ENCODE measurements around the gene ATP2B3.

Gene ATP2B3

DNA sequence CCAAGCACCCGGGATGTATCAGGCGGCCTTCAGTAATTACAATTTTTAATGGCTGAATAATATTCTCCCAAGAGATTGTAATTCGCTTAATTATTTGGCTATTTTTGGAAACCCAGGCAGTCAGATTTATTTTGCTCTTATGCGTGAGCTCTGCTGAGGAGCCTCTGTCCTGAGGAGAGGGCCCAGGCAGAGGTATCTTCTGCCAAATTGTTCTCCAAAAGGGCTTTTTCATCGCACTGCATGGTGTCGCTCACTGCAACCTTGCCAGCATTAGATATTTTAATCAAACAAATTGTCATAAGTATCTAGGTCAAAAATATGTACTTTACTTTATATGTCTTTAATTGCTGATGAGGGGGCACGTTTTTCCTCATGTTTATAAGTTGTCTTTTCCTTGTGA is 5.8 kb downstream of the ATP2B3 start:
- H3K27me3 ChIP-seq (ENCODE audit: low read length), result no peaks in the 10 kb centered on the region

DNA sequence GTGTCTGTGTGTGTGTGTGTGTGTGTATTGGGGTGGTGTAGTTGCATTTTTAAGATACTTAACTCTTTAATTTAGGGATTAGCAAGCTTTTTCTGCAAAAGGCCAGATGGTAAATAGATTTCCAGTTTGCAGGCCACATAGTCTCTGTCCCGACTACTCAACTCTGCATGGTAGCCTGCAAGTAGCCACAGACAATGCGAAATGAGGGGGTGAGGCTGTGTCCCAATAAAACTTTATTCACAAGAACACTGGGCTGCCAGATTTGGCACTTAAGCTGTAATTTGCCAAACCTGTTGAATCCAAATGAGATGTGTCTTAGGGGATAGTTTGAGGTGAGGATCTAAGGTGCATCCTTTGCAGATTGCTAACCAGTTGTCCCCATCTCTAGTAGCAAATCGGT is 6.8 kb downstream of the ATP2B3 start:
- Histone ChIP-seq H4K20me1 (ENCODE audit: low read depth, low read length) (no peaks in the 10 kb centered on the region), H3K4me3 (ENCODE audit: insufficient read depth, low read length, poor library complexity, severe bottlenecking) (no peak overlapping the region), H3K4me2 (ENCODE audit: low read depth, low read length, poor library complexity, severe bottlenecking) (no peak overlapping the region), H3F3A (ENCODE audit: insufficient read depth) (no peaks in the 10 kb centered on the region), H3K9ac (ENCODE audit: low read length) (no peak overlapping the region), H2AFZ (ENCODE audit: low read depth, low read length, severe bottlenecking) (no peak overlapping the region), H3K79me2 (ENCODE audit: insufficient read depth, low read length) (no peaks in the 10 kb centered on the region), H3K9me2 (replicated peaks; ENCODE audit: insufficient read depth, low read length) (no peaks in the 10 kb centered on the region), H3K9me3 (ENCODE audit: insufficient read depth, low read length) (no peaks in the 10 kb centered on the region), H3K36me3 (ENCODE audit: low read length) (no peaks in the 10 kb centered on the region), H3K27ac (ENCODE audit: low read depth, low read length) (no peak overlapping the region), H3K27me3 (ENCODE audit: low read length) (no peaks in the 10 kb centered on the region)
- TF ChIP-seq, protein P1, sequence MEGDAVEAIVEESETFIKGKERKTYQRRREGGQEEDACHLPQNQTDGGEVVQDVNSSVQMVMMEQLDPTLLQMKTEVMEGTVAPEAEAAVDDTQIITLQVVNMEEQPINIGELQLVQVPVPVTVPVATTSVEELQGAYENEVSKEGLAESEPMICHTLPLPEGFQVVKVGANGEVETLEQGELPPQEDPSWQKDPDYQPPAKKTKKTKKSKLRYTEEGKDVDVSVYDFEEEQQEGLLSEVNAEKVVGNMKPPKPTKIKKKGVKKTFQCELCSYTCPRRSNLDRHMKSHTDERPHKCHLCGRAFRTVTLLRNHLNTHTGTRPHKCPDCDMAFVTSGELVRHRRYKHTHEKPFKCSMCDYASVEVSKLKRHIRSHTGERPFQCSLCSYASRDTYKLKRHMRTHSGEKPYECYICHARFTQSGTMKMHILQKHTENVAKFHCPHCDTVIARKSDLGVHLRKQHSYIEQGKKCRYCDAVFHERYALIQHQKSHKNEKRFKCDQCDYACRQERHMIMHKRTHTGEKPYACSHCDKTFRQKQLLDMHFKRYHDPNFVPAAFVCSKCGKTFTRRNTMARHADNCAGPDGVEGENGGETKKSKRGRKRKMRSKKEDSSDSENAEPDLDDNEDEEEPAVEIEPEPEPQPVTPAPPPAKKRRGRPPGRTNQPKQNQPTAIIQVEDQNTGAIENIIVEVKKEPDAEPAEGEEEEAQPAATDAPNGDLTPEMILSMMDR (IDR thresholded peaks at IDR 0.05; ENCODE audit: insufficient read depth, low read length, poor library complexity, severe bottlenecking), result no peak
- no peak for TF ChIP-seq EZH2phosphoT487 (conservative IDR thresholded peaks at IDR 0.05; ENCODE audit: low read length)

More for the DNA sequence above, 5.8 kb downstream of the ATP2B3 start:
- Histone ChIP-seq H3K9me2 (replicated peaks; ENCODE audit: insufficient read depth, low read length) (no peaks in the 10 kb centered on the region), H3K4me3 (ENCODE audit: insufficient read depth, low read length, poor library complexity, severe bottlenecking) (no peak overlapping the region), H4K20me1 (ENCODE audit: low read depth, low read length) (no peaks in the 10 kb centered on the region), H3K36me3 (ENCODE audit: low read length) (no peaks in the 10 kb centered on the region), H2AFZ (ENCODE audit: low read depth, low read length, severe bottlenecking) (no peak overlapping the region), H3K9me3 (ENCODE audit: insufficient read depth, low read length) (no peaks in the 10 kb centered on the region), H3K27ac (ENCODE audit: low read depth, low read length) (no peak overlapping the region), H3F3A (ENCODE audit: insufficient read depth) (no peaks in the 10 kb centered on the region), H3K4me2 (ENCODE audit: low read depth, low read length, poor library complexity, severe bottlenecking) (no peak overlapping the region), H3K79me2 (ENCODE audit: insufficient read depth, low read length) (no peaks in the 10 kb centered on the region), H3K9ac (ENCODE audit: low read length) (no peak overlapping the region)
- TF ChIP-seq, protein P1 (IDR thresholded peaks at IDR 0.05; ENCODE audit: insufficient read depth, low read length, poor library complexity, severe bottlenecking), result no peak
- TF ChIP-seq EZH2phosphoT487 (conservative IDR thresholded peaks at IDR 0.05; ENCODE audit: low read length), result no peak

DNA sequence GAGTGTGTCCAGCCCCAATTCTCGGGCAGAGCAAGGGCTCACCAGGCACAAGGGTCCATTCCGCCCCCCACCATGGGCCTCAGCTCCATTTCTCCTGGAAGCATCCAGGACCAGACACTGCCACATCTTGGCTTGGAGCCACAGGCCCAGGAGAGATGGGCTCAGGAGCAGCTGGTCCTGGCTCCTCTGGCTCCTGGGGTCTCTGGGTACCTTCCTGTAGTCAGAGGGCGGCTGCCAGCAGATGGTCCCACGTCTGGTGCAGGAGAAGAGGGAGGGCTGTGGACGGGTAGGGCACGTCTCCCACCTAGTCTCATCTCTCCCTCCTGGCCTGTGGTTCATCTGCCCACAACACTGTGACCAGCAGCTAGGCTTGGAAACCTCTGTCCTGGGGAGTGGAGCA is 8.0 kb downstream of the ATP2B3 start:
- no peaks in the 10 kb centered on the region for H3K9me3 ChIP-seq (ENCODE audit: insufficient read depth, low read length)
- H3K27me3 ChIP-seq (ENCODE audit: low read length), result no peaks in the 10 kb centered on the region
- no peaks in the 10 kb centered on the region for H3K79me2 ChIP-seq (ENCODE audit: insufficient read depth, low read length)
- no peak overlapping the region for H2AFZ ChIP-seq (ENCODE audit: low read depth, low read length, severe bottlenecking)
- H3K4me2 ChIP-seq (ENCODE audit: low read depth, low read length, poor library complexity, severe bottlenecking), result no peak overlapping the region
- TF ChIP-seq, protein P1 (IDR thresholded peaks at IDR 0.05; ENCODE audit: insufficient read depth, low read length, poor library complexity, severe bottlenecking), result no peak
- TF ChIP-seq EZH2phosphoT487 (conservative IDR thresholded peaks at IDR 0.05; ENCODE audit: low read length), result no peak
- H3K36me3 ChIP-seq (ENCODE audit: low read length), result no peaks in the 10 kb centered on the region
- no peak overlapping the region for H3K27ac ChIP-seq (ENCODE audit: low read depth, low read length)
- H3K9me2 ChIP-seq (replicated peaks; ENCODE audit: insufficient read depth, low read length), result no peaks in the 10 kb centered on the region
- no peak overlapping the region for H3K9ac ChIP-seq (ENCODE audit: low read length)
- no peak overlapping the region for H3K4me3 ChIP-seq (ENCODE audit: insufficient read depth, low read length, poor library complexity, severe bottlenecking)
- no peaks in the 10 kb centered on the region for H4K20me1 ChIP-seq (ENCODE audit: low read depth, low read length)
- no peaks in the 10 kb centered on the region for H3F3A ChIP-seq (ENCODE audit: insufficient read depth)

Measured in SU-DHL-6 (cell line).